AG10803 (cell line): Measurements from ENCODE around the gene FNIP1.

Source experiments
- DNase-seq: peaks from one replicate; pipeline ENCODE4 v3.0.0; 2010; ENCODE audit warnings: low read depth
- H3K4me3 ChIP-seq: 2 replicates; pipeline ENCODE4 v1.5.1; 2011; ENCODE audit warnings: mild to moderate bottlenecking, low read length, control low read depth
- CTCF ChIP-seq: conservative IDR thresholded peaks from 2 replicates; pipeline ENCODE4 v1.5.1; 2011; ENCODE audit warnings: mild to moderate bottlenecking, low read length, control low read depth, inconsistent platforms

FNIP1 gene

DNA sequence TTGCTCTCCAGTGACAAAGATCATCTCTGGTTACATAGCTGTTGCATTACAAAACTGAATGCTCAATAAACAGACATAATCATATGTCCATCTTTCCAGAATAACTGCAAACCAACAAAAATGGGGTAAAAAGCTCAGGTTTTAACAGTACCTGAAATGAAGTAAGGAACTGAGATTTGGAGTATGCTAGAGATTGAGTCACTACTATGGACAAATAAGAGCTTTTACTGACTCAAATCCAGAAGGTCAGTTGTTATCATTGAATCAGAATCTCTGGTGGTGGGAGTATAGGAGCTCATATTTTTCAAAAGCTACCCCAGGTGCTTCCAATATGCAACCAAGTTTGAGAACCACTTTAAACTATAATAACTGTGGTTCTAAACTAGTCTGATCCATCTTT lies 157.7 kb downstream of the FNIP1 start:
- no peak for DNase-seq
- TF ChIP-seq CTCF, result no peak
- H3K4me3 ChIP-seq, result no peak overlapping the region

- no peak overlapping the region for H3K4me3 ChIP-seq
- no peak for DNase-seq
- no peak for TF ChIP-seq CTCF
Observed at GRCh38 chr5:131637694-131638093, 159.1 kb downstream of the FNIP1 start.

DNA sequence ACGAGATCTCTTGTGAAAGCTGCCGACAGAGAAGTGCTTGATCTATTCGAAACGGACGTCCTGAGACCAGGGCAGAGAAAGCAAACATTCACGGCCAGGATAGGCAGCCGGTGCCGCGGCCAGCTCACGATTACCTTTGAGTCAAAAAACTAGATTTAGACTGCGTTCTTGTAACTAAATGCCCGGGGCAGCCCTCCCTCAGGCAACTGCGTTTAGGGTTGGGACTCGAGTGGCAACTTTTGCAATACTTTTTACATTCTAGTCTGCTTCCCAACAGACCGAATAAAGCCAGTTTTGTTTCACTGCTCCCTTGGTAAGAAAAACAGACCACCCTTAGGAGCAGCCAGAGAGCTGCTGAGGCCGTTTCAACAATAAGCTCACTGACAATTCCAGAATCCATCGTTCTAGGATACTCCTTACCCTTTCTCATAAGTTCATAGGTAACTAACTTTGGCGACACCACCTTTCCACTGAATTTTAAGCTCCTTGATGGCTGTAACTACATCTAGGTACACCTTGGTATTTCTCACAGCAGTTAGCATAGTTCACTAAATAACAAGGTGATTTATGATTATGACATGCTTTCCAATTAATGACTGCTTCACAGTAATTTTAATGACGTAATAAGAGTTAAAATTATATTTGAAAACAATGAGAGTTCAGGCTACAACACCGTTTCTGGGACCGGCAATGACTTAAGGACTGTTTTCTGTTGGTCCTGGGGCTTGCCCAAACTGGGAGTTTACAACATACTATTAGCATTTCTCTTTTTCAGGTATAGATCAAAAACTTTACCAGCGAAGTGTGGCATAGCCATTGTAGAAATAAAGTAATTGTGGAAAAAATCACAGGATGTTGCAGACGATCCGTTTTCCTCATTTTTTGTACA lies 160.9 kb downstream of the FNIP1 start:
- no peak for TF ChIP-seq CTCF
- DNase-seq, result peak; percentile 24
- peak overlapping the region; percentile 69 for H3K4me3 ChIP-seq

DNA sequence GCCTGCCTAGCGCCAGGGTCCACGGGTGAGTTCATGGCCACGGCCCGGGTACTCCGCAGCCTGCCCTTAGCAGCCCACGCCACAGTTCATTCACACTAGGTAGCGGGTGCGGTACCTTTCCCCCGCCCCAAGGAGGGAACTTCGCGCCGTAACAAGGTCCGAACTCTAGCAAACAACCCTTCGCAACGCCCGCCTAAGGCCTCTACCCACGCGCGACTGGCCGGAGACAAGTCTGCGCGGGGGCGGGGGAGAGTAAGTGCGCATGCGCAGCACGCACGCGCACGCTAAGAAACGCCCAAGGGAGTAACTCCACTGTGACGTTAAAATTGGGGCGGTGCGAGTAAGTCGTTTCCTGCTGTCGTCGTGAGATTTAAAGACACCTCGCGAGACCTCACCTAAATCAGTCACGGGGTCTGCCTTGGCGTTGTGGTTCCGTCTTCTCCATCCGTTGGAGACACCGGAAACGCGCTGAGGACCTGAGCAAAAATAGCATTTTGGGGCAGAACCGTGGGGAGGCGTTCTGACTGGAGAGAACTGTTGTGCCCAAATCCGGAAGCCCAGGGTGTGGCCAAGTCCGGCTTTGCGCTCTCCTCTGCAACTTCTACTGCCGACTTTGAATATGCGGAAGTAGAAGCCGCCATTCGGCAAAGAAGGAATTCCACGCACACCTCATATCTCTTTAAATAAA lies 161.7 kb downstream of the FNIP1 start, which contains the start of gene RAPGEF6:
Gene RAPGEF6, minus strand, starts transcription at position 234 of the 688 bp plus-strand sequence. Its CDS starts 199 bp downstream, at position 35.
- peak; percentile 100 for DNase-seq
- peak; percentile 21 for TF ChIP-seq CTCF
- peak within 1 kb of the TSS; percentile 92 for H3K4me3 ChIP-seq

- peak; percentile 49 for DNase-seq
- H3K4me3 ChIP-seq, result peak overlapping the region; percentile 92
- TF ChIP-seq CTCF, result peak; percentile 31
Observed at GRCh38 chr5:131634666-131634995, 162.2 kb downstream of the FNIP1 start.

DNA sequence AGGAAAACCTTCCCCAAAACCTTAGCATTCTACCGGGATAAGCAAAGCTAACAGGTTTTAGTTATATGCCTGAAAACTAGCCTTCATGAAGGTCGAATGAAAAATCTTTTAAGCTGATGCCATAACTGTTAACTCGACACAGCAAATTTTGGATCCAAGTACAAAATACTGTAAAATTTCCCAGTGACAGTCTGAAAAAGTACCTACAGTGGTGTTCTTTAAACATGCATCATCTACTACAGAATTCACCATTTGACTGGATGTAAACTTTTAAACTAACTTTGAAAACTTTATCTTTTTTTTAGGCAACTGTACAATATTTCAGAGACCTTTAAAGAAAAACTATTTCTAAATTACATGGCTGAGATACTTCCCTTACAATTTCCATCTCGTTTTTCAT lies 162.6 kb downstream of the FNIP1 start:
- peak overlapping the region; percentile 92 for H3K4me3 ChIP-seq
- no peak for DNase-seq
- no peak for TF ChIP-seq CTCF
